ENCODE results near the gene RABL6.

DNA sequence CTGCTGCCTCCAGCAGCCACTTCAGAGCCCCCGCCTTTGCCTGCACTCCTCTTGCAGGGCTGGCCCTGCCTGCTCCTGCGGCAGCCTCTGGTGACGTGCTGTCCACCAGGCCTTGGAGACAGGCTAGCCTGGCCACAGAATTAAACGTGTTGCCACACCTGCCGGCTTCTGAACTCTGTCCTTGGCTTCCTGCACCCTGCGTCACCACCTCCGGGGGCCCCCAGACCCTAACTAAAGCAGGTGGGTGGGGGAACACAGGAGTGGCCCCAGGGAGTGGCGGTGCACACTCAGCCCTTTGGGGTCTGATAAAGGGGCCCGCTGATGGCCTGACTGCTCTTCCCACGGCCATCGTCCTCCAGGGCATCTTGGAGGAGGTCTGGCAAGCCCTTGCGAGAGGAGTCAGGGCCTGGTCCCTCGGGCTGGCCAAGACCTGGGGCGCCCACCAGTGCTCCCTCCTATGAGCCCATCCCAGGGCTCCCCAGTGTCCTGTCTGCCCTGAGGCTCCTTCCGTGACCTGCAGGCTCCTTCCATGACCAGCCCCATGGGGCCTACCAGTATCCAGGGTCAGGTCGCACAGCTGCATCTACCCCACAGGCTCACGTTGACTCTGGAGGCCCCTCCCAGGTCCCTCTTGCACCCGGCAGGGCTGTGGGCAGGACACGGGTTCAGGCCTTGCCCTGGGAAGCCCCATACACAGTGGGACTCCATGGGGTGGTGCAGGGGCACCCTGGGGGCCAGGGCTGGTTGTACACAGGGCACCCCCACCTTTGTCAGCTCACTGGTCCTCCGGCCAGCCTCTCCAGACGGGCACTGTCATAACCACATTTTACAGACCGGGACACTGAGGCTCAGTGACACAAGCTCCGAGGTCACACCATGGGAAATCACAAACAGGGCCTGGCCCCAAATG, 43.4 kb downstream of the RABL6 start:
- no peak for TF ChIP-seq POLR2A (IDR thresholded peaks at IDR 0.05)
- TF ChIP-seq, protein P1, sequence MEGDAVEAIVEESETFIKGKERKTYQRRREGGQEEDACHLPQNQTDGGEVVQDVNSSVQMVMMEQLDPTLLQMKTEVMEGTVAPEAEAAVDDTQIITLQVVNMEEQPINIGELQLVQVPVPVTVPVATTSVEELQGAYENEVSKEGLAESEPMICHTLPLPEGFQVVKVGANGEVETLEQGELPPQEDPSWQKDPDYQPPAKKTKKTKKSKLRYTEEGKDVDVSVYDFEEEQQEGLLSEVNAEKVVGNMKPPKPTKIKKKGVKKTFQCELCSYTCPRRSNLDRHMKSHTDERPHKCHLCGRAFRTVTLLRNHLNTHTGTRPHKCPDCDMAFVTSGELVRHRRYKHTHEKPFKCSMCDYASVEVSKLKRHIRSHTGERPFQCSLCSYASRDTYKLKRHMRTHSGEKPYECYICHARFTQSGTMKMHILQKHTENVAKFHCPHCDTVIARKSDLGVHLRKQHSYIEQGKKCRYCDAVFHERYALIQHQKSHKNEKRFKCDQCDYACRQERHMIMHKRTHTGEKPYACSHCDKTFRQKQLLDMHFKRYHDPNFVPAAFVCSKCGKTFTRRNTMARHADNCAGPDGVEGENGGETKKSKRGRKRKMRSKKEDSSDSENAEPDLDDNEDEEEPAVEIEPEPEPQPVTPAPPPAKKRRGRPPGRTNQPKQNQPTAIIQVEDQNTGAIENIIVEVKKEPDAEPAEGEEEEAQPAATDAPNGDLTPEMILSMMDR (IDR thresholded peaks at IDR 0.05) = no peak
